Tibial artery (tissue), 4 donors: ENCODE data around the gene SLC25A28.

ENCODE experiments used
- DNase-seq, 2 donors: peaks; one replicate each; pipeline ENCODE4 v3.0.0-alpha.2; 2019
- H3K27ac ChIP-seq, 2 donors: fragments of 200-600 bp; sonication (generic) in 1 of 2; 1 replicate in 1 of 2; 2 replicates in 1 of 2; pipeline ENCODE4 v1.5.1; 2018 to 2019; ENCODE audit warnings: mild to moderate bottlenecking in 1 of 2
- H3K27me3 ChIP-seq, 2 donors: fragments of 200-600 bp; sonication (generic) in 1 of 2; one replicate each; pipeline versions ENCODE4 v1.5.1 to v1.6.0; 2016 to 2019
- H3K36me3 ChIP-seq, 3 donors: fragments of 200-600 bp; sonication (generic) in 2 of 3; one replicate each; pipeline ENCODE4 v1.5.1; 2016 to 2019; ENCODE audit warnings: mild to moderate bottlenecking in 2 of 3
- H3K4me1 ChIP-seq, 4 donors: fragments of 200-600 bp; sonication (generic) in 2 of 4; 1 replicate in 3 of 4; 2 replicates in 1 of 4; pipeline ENCODE4 v1.5.1; 2016 to 2019
- H3K4me3 ChIP-seq, 2 donors: fragments of 200-600 bp; sonication (generic) in 1 of 2; 1 replicate in 1 of 2; 2 replicates in 1 of 2; pipeline ENCODE4 v1.5.1; 2018 to 2019; ENCODE audit warnings: mild to moderate bottlenecking in 2 of 2
- H3K9me3 ChIP-seq, 3 donors: fragments of 200-600 bp; sonication (generic) in 1 of 3; one replicate each; pipeline ENCODE4 v1.5.1; 2016 to 2019
- CTCF ChIP-seq, 2 experiments: fragments of 200-600 bp in 1 of 2; fragments of 450-650 bp in 1 of 2; IDR thresholded peaks; one replicate each; pipeline ENCODE4 v1.5.1; 2017 to 2019; ENCODE audit warnings: antibody characterized with exemption in 2 of 2, mild to moderate bottlenecking in 1 of 2, moderate library complexity in 1 of 2
- intact Hi-C: fragments of 100-400 bp; cut with DNase I; formaldehyde crosslinking; loops from one replicate; pipeline ENCODE4 v1.15.0; 2023; ENCODE audit warnings: low total_unique reads

Gene SLC25A28

GRCh38 chr10:99619851-99620710 lies at the start of gene SLC25A28:
Gene SLC25A28, minus strand, starts transcription at chr10:99620439. Its CDS starts 104 bp downstream, at chr10:99620335.
- peak; percentile 96 to 98 for DNase-seq

GRCh38 chr10:99667108-99667751 lies 47.0 kb upstream of the SLC25A28 start:
- no peaks in the 10 kb centered on the region for H3K4me1 ChIP-seq
- peaks cover 0 to 18% (median 0%) of the 10 kb centered on the region in 3 donors for H3K36me3 ChIP-seq
- no peak overlapping the region for H3K4me3 ChIP-seq
- no peak overlapping the region for H3K27ac ChIP-seq
- no peak for TF ChIP-seq CTCF (IDR thresholded peaks at IDR 0.05)
- intact Hi-C loops = no loop called here
- no peaks in the 10 kb centered on the region for H3K9me3 ChIP-seq
- DNase-seq = no peak
- no peaks in the 10 kb centered on the region for H3K27me3 ChIP-seq

More at GRCh38 chr10:99619851-99620710, at the start of gene SLC25A28:
- H3K27ac ChIP-seq = peak within 1 kb of the TSS; percentile 92 to 98
- H3K4me3 ChIP-seq = peak within 1 kb of the TSS; percentile 70 to 93
- no peaks in the 10 kb centered on the region for H3K9me3 ChIP-seq
- H3K27me3 ChIP-seq = no peaks in the 10 kb centered on the region
- intact Hi-C loops = loop anchor here (2.0 to 5.0 kb wide), 2 partner anchors 112 to 189 kb away; partner anchors contain the start of genes COX15, CUTC and GOT1
- TF ChIP-seq CTCF (IDR thresholded peaks at IDR 0.05) = peak in 1 of 2 experiments; percentile 19
- H3K4me1 ChIP-seq = peaks cover 0 to 49% (median 29%) of the 10 kb centered on the region in 4 donors
- peaks cover 0 to 2% (median 0%) of the 10 kb centered on the region in 3 donors for H3K36me3 ChIP-seq

- Histone ChIP-seq H3K36me3 (peaks cover 0 to 12% (median 0%) of the 10 kb centered on the region in 3 donors), H3K4me3 (no peak overlapping the region), H3K9me3 (no peaks in the 10 kb centered on the region), H3K27me3 (no peaks in the 10 kb centered on the region), H3K4me1 (peaks cover 0 to 7% (median 3%) of the 10 kb centered on the region in 4 donors), H3K27ac (no peak overlapping the region)
- no peak for TF ChIP-seq CTCF (IDR thresholded peaks at IDR 0.05)
- intact Hi-C loops = no loop called here
- DNase-seq = no peak
These were observed 45.1 kb upstream of the SLC25A28 start for GRCh38 chr10:99665304-99665703.

GRCh38 chr10:99661377-99661763 lies 41.1 kb upstream of the SLC25A28 start:
- TF ChIP-seq CTCF (IDR thresholded peaks at IDR 0.05) = no peak
- Histone ChIP-seq H3K27me3 (no peaks in the 10 kb centered on the region), H3K4me3 (no peak overlapping the region), H3K4me1 (peaks cover 0 to 23% (median 12%) of the 10 kb centered on the region in 4 donors), H3K27ac (no peak overlapping the region), H3K9me3 (no peaks in the 10 kb centered on the region), H3K36me3 (peaks cover 0 to 4% (median 0%) of the 10 kb centered on the region in 3 donors)
- no peak for DNase-seq
- intact Hi-C loops = no loop called here

GRCh38 chr10:99660662-99661376 lies 40.6 kb upstream of the SLC25A28 start:
- Histone ChIP-seq H3K36me3 (no peaks in the 10 kb centered on the region), H3K27ac (no peak overlapping the region), H3K27me3 (no peaks in the 10 kb centered on the region), H3K4me1 (peaks cover 0 to 23% (median 12%) of the 10 kb centered on the region in 4 donors), H3K4me3 (no peak overlapping the region), H3K9me3 (no peaks in the 10 kb centered on the region)
- no peak for DNase-seq
- no peak for TF ChIP-seq CTCF (IDR thresholded peaks at IDR 0.05)
- intact Hi-C loops = no loop called here
